ENCODE results near the gene THAP12. TPM values are rescaled to one million over a fixed set of nuclear protein-coding genes. Genes with fewer than 3 reads are reported as not detected.

THAP12 gene
- total RNA-seq, 4 donors from 2014 or later = 6.4 to 26.9 (median 17.4) TPM

DNA sequence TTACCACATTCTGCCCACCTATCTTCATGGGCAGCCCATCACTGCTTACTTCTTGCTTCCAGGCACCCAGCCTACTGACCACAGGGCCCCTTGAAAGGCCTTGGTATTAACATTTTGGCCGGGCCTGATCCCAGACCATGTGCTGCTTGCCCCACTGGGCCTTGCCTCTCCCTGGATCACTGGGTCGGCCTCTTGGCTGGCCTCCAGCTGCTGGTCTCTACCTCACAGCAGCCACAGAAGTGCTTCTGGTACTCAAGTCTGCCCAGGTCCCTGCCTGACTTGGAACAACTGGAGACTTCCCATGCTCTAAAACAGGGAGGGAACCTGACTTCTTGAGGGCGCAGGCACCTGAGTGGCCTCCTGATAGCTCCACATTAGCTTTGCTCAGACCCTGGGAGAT lies 63.6 kb downstream of the THAP12 start:
- intact Hi-C loops (cut with DNase I) = loop anchor here (5.0 kb wide), 1 partner anchor 110 kb away; the partner anchor contains the start of gene WNT11
- DNase-seq = no peak
- H3K4me3 ChIP-seq = no peak overlapping the region
- no peak overlapping the region for H3K27ac ChIP-seq
- 47 to 50% methylated on average over 1 to 2 of the region's 3 CpGs for WGBS, 2 donors
- TF ChIP-seq POLR2A (IDR thresholded peaks at IDR 0.05) = no peak
- TF ChIP-seq, protein P1, sequence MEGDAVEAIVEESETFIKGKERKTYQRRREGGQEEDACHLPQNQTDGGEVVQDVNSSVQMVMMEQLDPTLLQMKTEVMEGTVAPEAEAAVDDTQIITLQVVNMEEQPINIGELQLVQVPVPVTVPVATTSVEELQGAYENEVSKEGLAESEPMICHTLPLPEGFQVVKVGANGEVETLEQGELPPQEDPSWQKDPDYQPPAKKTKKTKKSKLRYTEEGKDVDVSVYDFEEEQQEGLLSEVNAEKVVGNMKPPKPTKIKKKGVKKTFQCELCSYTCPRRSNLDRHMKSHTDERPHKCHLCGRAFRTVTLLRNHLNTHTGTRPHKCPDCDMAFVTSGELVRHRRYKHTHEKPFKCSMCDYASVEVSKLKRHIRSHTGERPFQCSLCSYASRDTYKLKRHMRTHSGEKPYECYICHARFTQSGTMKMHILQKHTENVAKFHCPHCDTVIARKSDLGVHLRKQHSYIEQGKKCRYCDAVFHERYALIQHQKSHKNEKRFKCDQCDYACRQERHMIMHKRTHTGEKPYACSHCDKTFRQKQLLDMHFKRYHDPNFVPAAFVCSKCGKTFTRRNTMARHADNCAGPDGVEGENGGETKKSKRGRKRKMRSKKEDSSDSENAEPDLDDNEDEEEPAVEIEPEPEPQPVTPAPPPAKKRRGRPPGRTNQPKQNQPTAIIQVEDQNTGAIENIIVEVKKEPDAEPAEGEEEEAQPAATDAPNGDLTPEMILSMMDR (IDR thresholded peaks at IDR 0.05) = no peak
- H3K9me3 ChIP-seq = no peaks in the 10 kb centered on the region
- no peaks in the 10 kb centered on the region for H3K36me3 ChIP-seq
- H3K4me1 ChIP-seq = peaks cover 0 to 9% (median 8%) of the 10 kb centered on the region in 3 donors
- H3K27me3 ChIP-seq = peaks cover 4 to 53% (median 6%) of the 10 kb centered on the region in 4 donors

DNA sequence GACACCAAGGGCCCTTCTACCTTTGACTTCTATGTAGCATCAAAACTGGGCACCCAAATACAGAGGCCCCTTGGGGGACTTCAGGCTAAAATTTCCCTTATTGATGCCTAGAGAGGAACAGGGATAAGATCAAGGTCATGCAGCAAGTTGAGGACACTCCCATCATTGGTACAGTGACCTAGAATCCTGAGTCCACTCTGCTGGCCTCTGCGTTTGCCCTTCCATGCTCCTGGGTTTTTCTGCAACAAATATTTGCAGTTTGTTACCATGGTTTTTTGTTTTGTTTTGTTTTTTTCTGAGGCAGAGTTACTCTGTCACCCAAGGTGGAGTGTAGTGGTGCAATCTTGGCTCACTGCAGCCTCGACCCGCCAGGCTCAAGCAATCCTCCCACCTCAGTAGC lies 64.2 kb downstream of the THAP12 start:
- intact Hi-C loops (cut with DNase I) = loop anchor here (5.0 kb wide), 1 partner anchor 109 kb away; the partner anchor contains the start of gene WNT11
- no peaks in the 10 kb centered on the region for H3K9me3 ChIP-seq
- H3K36me3 ChIP-seq = no peaks in the 10 kb centered on the region
- peaks cover 2 to 47% (median 4%) of the 10 kb centered on the region in 4 donors for H3K27me3 ChIP-seq
- H3K4me1 ChIP-seq = peaks cover 0 to 3% (median 2%) of the 10 kb centered on the region in 3 donors
- no peak for DNase-seq
- H3K4me3 ChIP-seq = no peak overlapping the region
- 53 to 63% methylated on average over 3 of the region's 3 CpGs for WGBS, 2 donors
- TF ChIP-seq POLR2A (IDR thresholded peaks at IDR 0.05) = no peak
- TF ChIP-seq, protein P1 (IDR thresholded peaks at IDR 0.05) = no peak
- H3K27ac ChIP-seq = no peak overlapping the region

DNA sequence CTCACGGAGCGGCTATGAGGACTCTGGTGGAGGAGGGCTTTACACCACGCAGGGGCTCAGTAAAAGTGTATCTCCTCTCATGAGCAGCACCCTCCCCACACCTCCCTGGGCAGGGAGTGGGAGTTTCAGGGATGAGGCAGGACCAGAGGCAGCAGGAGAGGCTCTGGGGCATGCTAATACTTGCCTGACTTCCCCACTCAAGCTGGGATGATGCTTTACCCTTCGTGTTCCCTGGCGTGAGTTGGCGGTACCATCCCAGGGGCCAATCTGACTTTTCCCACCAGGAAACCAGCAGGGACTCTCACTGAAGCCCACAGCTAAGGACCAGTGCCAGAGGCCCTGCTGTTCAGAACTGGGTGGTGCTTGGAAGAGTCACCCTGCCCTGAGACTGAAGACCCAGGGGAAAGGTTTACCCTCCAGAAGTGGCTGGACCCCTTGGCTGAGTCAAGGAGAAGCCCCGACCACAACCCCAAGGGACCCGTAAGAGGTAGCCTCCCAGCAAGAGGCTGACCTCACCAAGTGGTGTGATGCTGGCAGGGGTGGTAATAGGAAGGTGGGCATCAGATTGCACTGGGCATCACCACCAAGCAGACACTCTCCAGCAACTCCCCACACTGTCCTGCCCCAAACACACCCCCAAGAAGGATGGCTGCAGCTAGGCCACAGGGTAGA lies 65.6 kb downstream of the THAP12 start:
- no peak for TF ChIP-seq POLR2A (IDR thresholded peaks at IDR 0.05)
- TF ChIP-seq, protein P1 (IDR thresholded peaks at IDR 0.05) = no peak
- Histone ChIP-seq H3K4me1 (no peaks in the 10 kb centered on the region), H3K9me3 (no peaks in the 10 kb centered on the region), H3K27me3 (peaks cover 0 to 34% (median 1%) of the 10 kb centered on the region in 4 donors), H3K4me3 (no peak overlapping the region), H3K36me3 (no peaks in the 10 kb centered on the region), H3K27ac (no peak overlapping the region)
- WGBS, 2 donors = 78 to 80% methylated on average over 4 of the region's 8 CpGs
- intact Hi-C loops (cut with DNase I) = loop anchor here (5.0 kb wide), 1 partner anchor 108 kb away; the partner anchor contains the start of gene WNT11
- DNase-seq = no peak

DNA sequence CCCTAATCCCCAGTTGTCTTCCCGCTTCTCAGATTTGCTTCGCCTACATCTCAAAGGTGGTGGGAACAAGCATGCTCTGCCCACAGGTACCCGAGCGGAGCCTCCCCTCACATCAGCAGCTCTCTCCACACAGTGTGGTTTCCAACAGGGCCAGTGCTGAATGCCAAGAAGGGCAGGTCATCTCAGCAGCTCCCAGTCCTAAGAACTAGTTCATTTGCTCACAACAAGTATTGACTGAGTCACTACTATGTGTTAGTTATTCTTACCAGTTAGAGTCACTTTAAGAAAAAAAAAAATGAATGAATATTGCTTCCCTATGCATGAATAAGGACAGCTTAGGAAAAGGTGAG lies 66.2 kb downstream of the THAP12 start:
- no peak overlapping the region for H3K4me3 ChIP-seq
- intact Hi-C loops (cut with DNase I) = loop anchor here (5.0 kb wide), 1 partner anchor 107 kb away; the partner anchor contains the start of gene WNT11
- no peaks in the 10 kb centered on the region for H3K36me3 ChIP-seq
- H3K4me1 ChIP-seq = no peaks in the 10 kb centered on the region
- H3K27me3 ChIP-seq = peaks cover 0 to 34% (median 0%) of the 10 kb centered on the region in 4 donors
- H3K9me3 ChIP-seq = no peaks in the 10 kb centered on the region
- TF ChIP-seq POLR2A (IDR thresholded peaks at IDR 0.05) = no peak
- TF ChIP-seq, protein P1 (IDR thresholded peaks at IDR 0.05) = no peak
- DNase-seq = no peak
- 80 to 89% methylated on average over 4 of the region's 4 CpGs for WGBS, 2 donors
- no peak overlapping the region for H3K27ac ChIP-seq

DNA sequence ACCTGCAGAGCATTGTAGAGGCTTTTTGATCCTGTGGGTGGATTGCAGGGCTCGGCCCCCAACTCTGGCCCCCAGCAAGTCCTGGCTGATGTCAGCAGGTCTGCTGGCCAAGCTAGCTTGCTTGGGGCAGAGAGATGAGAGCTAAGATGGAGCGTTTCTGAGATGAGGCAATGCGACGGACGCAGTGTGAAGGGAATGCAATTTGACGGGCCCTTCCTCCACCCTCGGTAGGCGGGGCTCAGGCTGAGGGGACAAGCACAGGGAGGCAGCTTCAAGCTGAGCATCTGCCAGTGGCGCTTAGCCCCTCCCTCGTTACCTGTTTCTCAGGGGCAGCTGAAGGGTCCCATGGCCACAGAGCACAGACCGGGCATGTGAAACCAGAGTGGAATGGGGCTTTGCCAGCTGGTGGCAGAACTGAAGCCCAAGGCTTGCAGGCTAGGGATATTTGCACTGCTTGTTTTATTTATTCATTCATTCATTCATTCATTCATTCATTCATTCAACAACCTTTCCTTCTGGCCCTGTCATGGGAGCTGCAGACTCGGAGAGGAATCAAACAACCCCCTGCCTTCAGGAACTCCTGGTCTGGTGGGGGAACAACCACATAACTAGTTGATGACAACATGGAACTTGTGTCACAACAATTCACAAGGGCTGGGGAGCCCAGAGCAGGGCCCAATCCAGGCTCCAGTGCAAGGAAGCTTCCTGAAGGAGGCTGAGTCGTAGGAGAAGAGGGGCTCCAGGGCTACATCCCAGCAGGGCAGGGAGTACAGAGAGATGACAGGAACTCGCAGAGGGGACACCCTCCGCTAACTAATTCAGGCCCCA lies 66.8 kb downstream of the THAP12 start:
- Histone ChIP-seq H3K9me3 (no peaks in the 10 kb centered on the region), H3K4me3 (no peak overlapping the region), H3K36me3 (no peaks in the 10 kb centered on the region), H3K27ac (no peak overlapping the region), H3K27me3 (peaks cover 0 to 30% (median 0%) of the 10 kb centered on the region in 4 donors), H3K4me1 (no peaks in the 10 kb centered on the region)
- intact Hi-C loops (cut with DNase I) = no loop called here
- no peak for DNase-seq
- WGBS, 2 donors = 48% methylated on average over 9 to 14 of the region's 15 CpGs
- TF ChIP-seq, protein P1 (IDR thresholded peaks at IDR 0.05) = no peak
- TF ChIP-seq POLR2A (IDR thresholded peaks at IDR 0.05) = no peak
